ENCODE results near the gene CEMIP2. TPM values are rescaled to one million over a fixed set of nuclear protein-coding genes. Genes with fewer than 3 reads are reported as not detected.

Gene CEMIP2
- total and polyA plus RNA-seq, 2 donors (not counting 3 experiments of a cell fraction or from before 2014, with no cell fraction given): 41.6 to 44.3 TPM

GRCh38 chr9:71778085-71778484, 9.8 kb upstream of the CEMIP2 start:
- TF ChIP-seq POLR2A (IDR thresholded peaks at IDR 0.05; ENCODE audit: low read depth, low read length): no peak
- TF ChIP-seq FOS (IDR thresholded peaks at IDR 0.05; ENCODE audit: borderline replicate concordance, insufficient read depth, low read length): no peak
- TF ChIP-seq EZH2 (IDR thresholded peaks at IDR 0.05; ENCODE audit: borderline replicate concordance, low read depth, low read length, severe bottlenecking): no peak
- TF ChIP-seq POLR2AphosphoS5 (IDR thresholded peaks at IDR 0.05; ENCODE audit: insufficient read depth, low read depth, low read length): no peak
- no peak for TF ChIP-seq GATA2 (IDR thresholded peaks at IDR 0.05; ENCODE audit: insufficient read depth, insufficient read length, low read depth, low read length)
- no peak for TF ChIP-seq MAX (IDR thresholded peaks at IDR 0.05; ENCODE audit: insufficient read depth, insufficient read length)
- no peak for TF ChIP-seq JUN (IDR thresholded peaks at IDR 0.05; ENCODE audit: borderline replicate concordance, insufficient read depth, insufficient read length, low read depth)
- no peak for TF ChIP-seq CTCF (IDR thresholded peaks at IDR 0.05; ENCODE audit: extremely low read depth in 1 of 2, insufficient read depth in 1 of 2, low read depth in 1 of 2, low read length in 2 of 2)
- TF ChIP-seq MYC (IDR thresholded peaks at IDR 0.05; ENCODE audit: low read depth, low read length): no peak
- Histone ChIP-seq H3K27ac (ENCODE audit: insufficient read depth, low read depth, low read length) (no peak overlapping the region), H3K27me3 (ENCODE audit: control insufficient read depth in 2 of 2, insufficient read depth in 2 of 2, low read length in 2 of 2) (no peaks in the 10 kb centered on the region), H3K36me3 (ENCODE audit: control insufficient read depth in 2 of 2, extremely low read depth in 1 of 2, insufficient read depth in 2 of 2, low read length in 2 of 2) (no peaks in the 10 kb centered on the region), H4K20me1 (replicated peaks; ENCODE audit: control insufficient read depth, extremely low read depth, insufficient read depth, low read length) (no peaks in the 10 kb centered on the region), H3K4me3 (replicated peaks in 1 of 3; ENCODE audit: insufficient read depth in 1 of 3, low read depth in 1 of 3, low read length in 3 of 3) (no peak overlapping the region), H3K9ac (replicated peaks; ENCODE audit: extremely low read depth, insufficient read depth, low read length) (no peak overlapping the region), H3K9me1 (replicated peaks; ENCODE audit: control insufficient read depth, extremely low read depth, insufficient read depth, low read length) (no peaks in the 10 kb centered on the region), H3K79me2 (ENCODE audit: control insufficient read depth, insufficient read depth, low read length) (no peaks in the 10 kb centered on the region), H3K9me3 (replicated peaks; ENCODE audit: control insufficient read depth, insufficient read depth, low read length) (no peaks in the 10 kb centered on the region), H2AFZ (ENCODE audit: low read depth, low read length) (no peak overlapping the region), H3K4me1 (ENCODE audit: control insufficient read depth, extremely low read depth, insufficient read depth, low read length) (no peaks in the 10 kb centered on the region), H3K4me2 (ENCODE audit: insufficient read depth, low read length) (no peak overlapping the region)
- ChIA-PET POLR2A (no interaction called here), CTCF (interaction anchor here (0.9 to 2.6 kb wide), 5 partner anchors 9 to 247 kb away, joined by 3 to 13 read pairs (median 5); partner anchors contain the start of gene CEMIP2)
- FAIRE-seq (no peak), DNase-seq (ENCODE audit: low read depth, low spot score) (no peak)
- dilution Hi-C loops (cut with MboI; ENCODE audit: extremely low pct_ligation_motif_present, low sequenced_read_pairs) (no loop called here), intact Hi-C loops (cut with micrococcal nuclease) (no loop called here)
- no TSS peak for BruUV-seq (replicated peaks)
